ENCODE data around the gene ALG12.

GRCh38 chr22:49873228-49873940, 44.9 kb downstream of the ALG12 start:
- TF ChIP-seq FOSL2 (IDR thresholded peaks at IDR 0.05; ENCODE audit: borderline replicate concordance, low read depth) (no peak), CTCF (IDR thresholded peaks at IDR 0.05) (no peak), RAD21 (IDR thresholded peaks at IDR 0.05; ENCODE audit: low read length) (no peak), SMC3 (IDR thresholded peaks at IDR 0.05; ENCODE audit: low read depth, low read length) (no peak)
